MM.1S (cell line): ENCODE results near the gene HGD.

Experiments used
- CTCF ChIP-seq: fragments of 300-600 bp; sonication (generic); IDR thresholded peaks from 2 replicates; pipeline ENCODE4 v1.5.1; 2016; ENCODE audit warnings: antibody characterized with exemption, low read length, mixed read lengths
- EZH2 ChIP-seq: fragments of 300-600 bp; sonication (generic); optimal IDR thresholded peaks from 2 replicates; pipeline ENCODE3; 2017; ENCODE audit warnings: low read depth, mild to moderate bottlenecking, antibody characterized with exemption, low read length, mixed read lengths
- EZH2phosphoT487 ChIP-seq: fragments of 300-600 bp; sonication (generic); IDR thresholded peaks from 2 replicates; pipeline ENCODE4 v1.6.1; 2018; ENCODE audit warnings: antibody characterized with exemption, low read length

GRCh38 chr3:120587332-120587975 lies 94.6 kb downstream of the HGD start:
- TF ChIP-seq CTCF (no peak), EZH2 (no peak), EZH2phosphoT487 (no peak)
